ENCODE measurements around the gene HIF3A. TPM values are rescaled to one million over a fixed set of nuclear protein-coding genes. Genes with fewer than 3 reads are reported as not detected.

Gene HIF3A
- total and polyA plus RNA-seq, 2 donors, result 0.66 to 13.1 TPM

DNA sequence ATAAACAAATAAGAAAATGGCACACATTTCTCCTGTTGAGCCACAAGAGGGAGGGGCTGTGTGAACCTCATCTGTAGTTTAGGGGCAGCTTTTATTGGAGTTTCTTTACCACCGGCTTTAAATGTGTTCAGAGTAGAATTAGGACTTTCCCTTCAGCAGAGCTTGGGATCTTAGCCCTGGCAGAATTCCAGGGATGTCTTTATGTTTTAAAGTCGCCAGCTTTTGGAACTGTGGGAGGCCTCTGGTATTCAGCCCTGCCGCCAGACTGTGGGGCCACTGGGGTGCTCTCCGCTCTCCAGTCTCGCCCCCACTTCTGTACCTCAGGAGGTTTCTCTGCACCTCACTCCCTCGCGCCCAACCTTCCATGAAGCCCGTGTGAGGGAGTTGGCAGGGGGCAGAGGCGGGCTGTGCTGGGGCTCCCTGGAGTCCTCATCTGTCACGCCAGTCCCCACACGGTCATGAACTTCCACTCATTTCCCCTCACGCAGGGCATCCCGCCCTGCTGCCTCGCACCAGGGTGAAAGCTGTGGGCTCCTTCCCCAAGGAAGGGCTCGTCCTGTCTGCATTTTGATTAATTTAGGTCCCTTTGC is 85.0 kb downstream of the HIF3A start:
- Histone ChIP-seq H3K9me3 (ENCODE audit: control insufficient read depth in 2 of 2, insufficient read depth in 1 of 2, low read length in 1 of 2) (no peaks in the 10 kb centered on the region), H3K4me1 (ENCODE audit: control insufficient read depth in 2 of 2, insufficient read depth in 2 of 2, low read length in 2 of 2) (no peaks in the 10 kb centered on the region), H3K4me3 (ENCODE audit: low read length in 2 of 2) (no peak overlapping the region), H3K36me3 (ENCODE audit: control insufficient read depth in 2 of 2, insufficient read depth in 2 of 2, low read length in 1 of 2) (peaks cover 55 to 74% of the 10 kb centered on the region in 2 donors), H3K27me3 (ENCODE audit: control insufficient read depth in 2 of 2, insufficient read depth in 1 of 2, low read length in 1 of 2) (no peaks in the 10 kb centered on the region), H3K27ac (ENCODE audit: low read depth in 1 of 2, low read length in 1 of 2) (no peak overlapping the region)
- WGBS, result 98% methylated on average over 15 of the region's 15 CpGs
- no peak for DNase-seq (ENCODE audit: low read depth in 6 of 9, low spot score in 9 of 9)

DNA sequence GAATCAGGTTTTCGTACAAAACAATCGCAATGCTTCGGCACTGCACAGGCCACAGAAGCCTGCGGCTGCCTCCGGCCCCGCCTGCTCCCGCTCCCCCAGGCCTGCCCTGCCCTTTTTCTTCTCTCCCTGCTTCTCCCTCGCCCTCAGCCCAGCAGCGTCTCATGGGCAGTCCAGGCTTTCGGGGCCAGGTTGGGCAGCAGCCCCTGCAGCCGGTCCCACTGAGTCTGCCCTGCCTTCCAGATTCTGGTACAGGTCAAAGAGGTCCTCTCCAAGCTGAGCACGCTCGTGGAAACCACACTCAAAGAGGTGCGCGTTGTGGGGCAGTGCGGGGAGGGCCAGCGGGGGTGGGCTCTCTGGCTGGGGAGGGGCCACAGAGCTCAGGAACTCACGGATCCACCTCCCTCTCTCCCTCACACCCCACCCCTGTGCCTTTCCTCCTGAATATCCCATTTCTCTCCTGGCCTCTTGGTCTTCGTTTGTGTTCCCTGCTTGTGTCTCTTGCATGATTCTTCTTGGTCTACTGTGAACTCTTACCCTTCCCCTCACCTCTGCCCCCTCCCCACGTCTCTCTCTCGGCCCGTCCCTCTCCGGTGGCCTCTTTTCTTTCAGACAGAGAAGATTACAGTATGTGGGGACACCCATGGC is 86.5 kb downstream of the HIF3A start:
- Histone ChIP-seq H3K4me1 (ENCODE audit: control insufficient read depth in 2 of 2, insufficient read depth in 2 of 2, low read length in 2 of 2) (no peaks in the 10 kb centered on the region), H3K9me3 (ENCODE audit: control insufficient read depth in 2 of 2, insufficient read depth in 1 of 2, low read length in 1 of 2) (no peaks in the 10 kb centered on the region), H3K4me3 (ENCODE audit: low read length in 2 of 2) (no peak overlapping the region), H3K27ac (ENCODE audit: low read depth in 1 of 2, low read length in 1 of 2) (no peak overlapping the region), H3K36me3 (ENCODE audit: control insufficient read depth in 2 of 2, insufficient read depth in 2 of 2, low read length in 1 of 2) (peaks cover 62 to 75% of the 10 kb centered on the region in 2 donors), H3K27me3 (ENCODE audit: control insufficient read depth in 2 of 2, insufficient read depth in 1 of 2, low read length in 1 of 2) (no peaks in the 10 kb centered on the region)
- WGBS, result 95% methylated on average over 22 of the region's 23 CpGs
- no peak for DNase-seq (ENCODE audit: low read depth in 6 of 9, low spot score in 9 of 9)

DNA sequence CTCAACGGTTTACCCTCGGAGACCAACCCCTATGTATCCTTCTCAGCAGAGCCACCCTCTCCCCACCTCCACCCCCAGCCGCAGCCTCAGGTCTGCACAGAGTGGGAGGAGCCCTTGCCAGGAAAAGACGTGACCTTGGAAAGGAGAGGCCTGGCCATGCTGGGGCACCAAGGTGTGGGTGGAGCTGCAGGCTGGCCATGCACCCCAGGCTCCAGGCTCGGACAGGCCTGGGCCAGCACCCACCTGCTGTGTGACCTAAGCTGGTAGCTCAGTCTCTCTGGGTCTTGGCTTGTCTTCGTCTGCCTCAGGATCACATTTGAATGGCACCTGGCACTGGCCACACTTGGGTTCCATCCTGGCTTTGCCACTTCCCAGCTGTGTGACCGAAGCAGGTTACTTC is 87.0 kb downstream of the HIF3A start:
- no peaks in the 10 kb centered on the region for H3K4me1 ChIP-seq (ENCODE audit: control insufficient read depth in 2 of 2, insufficient read depth in 2 of 2, low read length in 2 of 2)
- no peak overlapping the region for H3K27ac ChIP-seq (ENCODE audit: low read depth in 1 of 2, low read length in 1 of 2)
- no peak overlapping the region for H3K4me3 ChIP-seq (ENCODE audit: low read length in 2 of 2)
- DNase-seq (ENCODE audit: low read depth in 6 of 9, low spot score in 9 of 9), result no peak
- H3K9me3 ChIP-seq (ENCODE audit: control insufficient read depth in 2 of 2, insufficient read depth in 1 of 2, low read length in 1 of 2), result no peaks in the 10 kb centered on the region
- H3K36me3 ChIP-seq (ENCODE audit: control insufficient read depth in 2 of 2, insufficient read depth in 2 of 2, low read length in 1 of 2), result peaks cover 66 to 76% of the 10 kb centered on the region in 2 donors
- H3K27me3 ChIP-seq (ENCODE audit: control insufficient read depth in 2 of 2, insufficient read depth in 1 of 2, low read length in 1 of 2), result no peaks in the 10 kb centered on the region
- WGBS, result 86% methylated on average over 7 of the region's 7 CpGs

DNA sequence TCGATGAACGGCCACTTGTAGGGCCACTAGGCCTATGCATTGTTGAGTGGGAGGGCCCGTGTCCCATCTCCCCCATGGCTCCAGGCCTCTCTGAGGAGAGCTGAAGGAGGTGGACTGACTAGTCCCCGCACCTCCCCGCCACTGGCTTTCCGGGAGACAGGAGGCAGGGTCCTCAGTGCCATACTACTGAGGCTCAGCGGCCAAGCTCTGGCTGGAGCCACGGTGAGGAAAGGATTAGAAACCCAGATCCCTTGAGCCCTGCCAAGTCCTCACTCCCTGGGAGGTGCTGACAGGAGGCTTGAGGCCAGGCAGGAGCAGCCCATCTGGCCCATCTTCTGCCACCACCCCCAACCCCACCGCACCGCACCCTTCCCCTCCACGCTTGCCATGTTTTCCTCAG is 87.6 kb downstream of the HIF3A start:
- Histone ChIP-seq H3K4me3 (ENCODE audit: low read length in 2 of 2) (no peak overlapping the region), H3K27ac (ENCODE audit: low read depth in 1 of 2, low read length in 1 of 2) (no peak overlapping the region), H3K9me3 (ENCODE audit: control insufficient read depth in 2 of 2, insufficient read depth in 1 of 2, low read length in 1 of 2) (no peaks in the 10 kb centered on the region), H3K4me1 (ENCODE audit: control insufficient read depth in 2 of 2, insufficient read depth in 2 of 2, low read length in 2 of 2) (no peaks in the 10 kb centered on the region), H3K27me3 (ENCODE audit: control insufficient read depth in 2 of 2, insufficient read depth in 1 of 2, low read length in 1 of 2) (no peaks in the 10 kb centered on the region), H3K36me3 (ENCODE audit: control insufficient read depth in 2 of 2, insufficient read depth in 2 of 2, low read length in 1 of 2) (peaks cover 68 to 74% of the 10 kb centered on the region in 2 donors)
- no peak for DNase-seq (ENCODE audit: low read depth in 6 of 9, low spot score in 9 of 9)
- WGBS, result 98% methylated on average over 11 of the region's 11 CpGs

DNA sequence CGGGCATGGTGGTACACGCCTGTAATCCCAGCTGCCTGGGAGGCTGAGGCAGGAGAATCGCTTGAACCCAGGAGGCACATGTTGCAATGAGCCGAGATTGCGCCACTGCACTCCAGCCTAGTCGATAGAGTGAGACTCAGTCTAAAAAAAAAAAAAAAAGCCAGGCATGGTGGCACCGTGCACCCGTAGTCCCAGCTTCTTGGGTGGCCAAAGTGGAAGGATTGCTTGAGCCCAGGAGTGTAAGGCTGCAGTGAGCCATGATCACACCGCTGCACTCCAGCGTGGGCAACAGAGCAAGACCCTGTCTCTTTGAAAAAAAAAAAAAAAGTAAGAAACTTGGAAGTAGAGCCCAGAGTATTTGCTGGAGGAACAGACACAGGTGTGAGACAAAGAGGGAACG is 88.8 kb downstream of the HIF3A start:
- H3K36me3 ChIP-seq (ENCODE audit: control insufficient read depth in 2 of 2, insufficient read depth in 2 of 2, low read length in 1 of 2), result peaks cover 76 to 80% of the 10 kb centered on the region in 2 donors
- 90% methylated on average over 11 of the region's 11 CpGs for WGBS
- no peak overlapping the region for H3K4me3 ChIP-seq (ENCODE audit: low read length in 2 of 2)
- H3K27ac ChIP-seq (ENCODE audit: low read depth in 1 of 2, low read length in 1 of 2), result no peak overlapping the region
- DNase-seq (ENCODE audit: low read depth in 6 of 9, low spot score in 9 of 9), result no peak
- H3K4me1 ChIP-seq (ENCODE audit: control insufficient read depth in 2 of 2, insufficient read depth in 2 of 2, low read length in 2 of 2), result no peaks in the 10 kb centered on the region
- H3K9me3 ChIP-seq (ENCODE audit: control insufficient read depth in 2 of 2, insufficient read depth in 1 of 2, low read length in 1 of 2), result no peaks in the 10 kb centered on the region
- no peaks in the 10 kb centered on the region for H3K27me3 ChIP-seq (ENCODE audit: control insufficient read depth in 2 of 2, insufficient read depth in 1 of 2, low read length in 1 of 2)

DNA sequence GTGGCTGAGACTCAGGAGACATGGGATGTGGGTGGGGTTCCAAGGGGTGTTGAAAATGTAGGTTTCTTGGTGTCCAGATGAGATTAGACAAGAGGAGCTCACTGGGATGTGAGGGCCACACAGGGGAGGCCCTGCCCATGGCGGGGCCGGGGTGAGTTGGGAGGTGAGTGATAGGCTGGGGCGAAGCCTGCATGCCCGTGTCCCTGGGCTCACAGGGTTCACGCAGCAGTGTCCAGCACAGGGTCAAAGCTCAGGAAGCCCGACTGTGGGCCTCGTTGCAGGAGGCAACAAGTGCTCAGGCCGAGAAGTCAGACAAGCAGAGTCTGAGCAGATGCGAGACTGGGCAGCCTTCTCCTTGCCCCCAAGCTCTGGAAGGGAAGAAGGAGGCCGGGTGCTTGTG is 89.3 kb downstream of the HIF3A start:
- Histone ChIP-seq H3K4me1 (ENCODE audit: control insufficient read depth in 2 of 2, insufficient read depth in 2 of 2, low read length in 2 of 2) (no peaks in the 10 kb centered on the region), H3K27ac (ENCODE audit: low read depth in 1 of 2, low read length in 1 of 2) (no peak overlapping the region), H3K9me3 (ENCODE audit: control insufficient read depth in 2 of 2, insufficient read depth in 1 of 2, low read length in 1 of 2) (no peaks in the 10 kb centered on the region), H3K27me3 (ENCODE audit: control insufficient read depth in 2 of 2, insufficient read depth in 1 of 2, low read length in 1 of 2) (no peaks in the 10 kb centered on the region), H3K36me3 (ENCODE audit: control insufficient read depth in 2 of 2, insufficient read depth in 2 of 2, low read length in 1 of 2) (peaks cover 80 to 81% of the 10 kb centered on the region in 2 donors), H3K4me3 (ENCODE audit: low read length in 2 of 2) (no peak overlapping the region)
- DNase-seq (ENCODE audit: low read depth in 6 of 9, low spot score in 9 of 9), result no peak
- 97% methylated on average over 10 of the region's 10 CpGs for WGBS

DNA sequence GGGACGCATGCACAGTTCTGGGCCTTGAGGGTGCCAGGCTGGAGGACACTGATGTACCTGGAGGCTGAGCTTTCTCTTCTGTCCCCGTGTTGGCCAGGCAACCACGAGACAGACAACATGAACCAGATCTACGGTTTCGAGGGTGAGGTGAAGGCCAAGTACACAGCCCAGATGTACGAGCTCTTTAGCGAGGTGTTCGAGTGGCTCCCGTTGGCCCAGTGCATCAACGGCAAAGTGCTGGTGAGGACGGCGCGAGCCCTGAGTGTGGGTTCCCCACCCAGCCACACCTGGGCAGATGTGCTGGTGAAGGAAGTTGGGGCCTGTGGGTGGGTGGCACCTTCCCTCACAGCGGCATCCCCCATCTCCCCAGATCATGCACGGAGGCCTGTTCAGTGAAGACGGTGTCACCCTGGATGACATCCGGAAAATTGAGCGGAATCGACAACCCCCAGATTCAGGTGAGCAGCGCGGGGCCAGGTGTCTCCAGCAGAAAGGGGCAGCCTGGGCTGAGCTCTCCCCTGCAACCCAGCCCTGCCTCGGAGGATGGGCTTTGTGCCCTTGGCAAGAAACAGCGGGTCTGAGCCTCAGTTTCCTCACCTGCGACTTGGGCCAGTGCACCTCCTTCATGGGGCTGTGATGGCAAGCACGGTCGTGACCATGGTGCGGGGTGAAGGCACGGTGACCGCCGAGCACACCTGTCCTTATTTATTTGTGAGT is 90.3 kb downstream of the HIF3A start:
- Histone ChIP-seq H3K27ac (ENCODE audit: low read depth in 1 of 2, low read length in 1 of 2) (no peak overlapping the region), H3K36me3 (ENCODE audit: control insufficient read depth in 2 of 2, insufficient read depth in 2 of 2, low read length in 1 of 2) (peaks cover 80% of the 10 kb centered on the region in 2 donors), H3K27me3 (ENCODE audit: control insufficient read depth in 2 of 2, insufficient read depth in 1 of 2, low read length in 1 of 2) (no peaks in the 10 kb centered on the region), H3K4me3 (ENCODE audit: low read length in 2 of 2) (no peak overlapping the region), H3K4me1 (ENCODE audit: control insufficient read depth in 2 of 2, insufficient read depth in 2 of 2, low read length in 2 of 2) (peaks cover 0 to 1% of the 10 kb centered on the region in 2 donors), H3K9me3 (ENCODE audit: control insufficient read depth in 2 of 2, insufficient read depth in 1 of 2, low read length in 1 of 2) (no peaks in the 10 kb centered on the region)
- no peak for DNase-seq (ENCODE audit: low read depth in 6 of 9, low spot score in 9 of 9)
- WGBS, result 98% methylated on average over 30 of the region's 30 CpGs

DNA sequence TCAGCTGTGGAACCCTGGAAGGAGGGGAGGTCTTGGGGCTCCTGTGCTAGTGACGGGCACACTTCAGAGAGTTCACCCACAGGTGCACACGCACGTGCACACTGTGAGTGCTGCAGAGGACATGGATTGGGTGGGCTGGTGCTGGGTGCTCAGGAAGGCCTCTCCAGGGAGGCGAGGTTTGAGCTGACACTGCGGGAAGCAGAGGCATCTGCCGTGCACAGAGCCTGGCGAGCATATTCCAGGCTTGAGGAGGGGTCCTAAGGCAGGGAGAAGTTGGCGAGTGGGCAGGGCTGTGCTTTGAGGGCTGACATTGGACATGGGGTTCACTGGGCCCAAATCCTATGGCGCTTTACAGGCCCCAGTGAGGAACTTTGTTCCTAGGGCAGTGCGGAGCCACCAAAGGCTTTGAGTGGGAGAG is 90.9 kb downstream of the HIF3A start:
- Histone ChIP-seq H3K4me1 (ENCODE audit: control insufficient read depth in 2 of 2, insufficient read depth in 2 of 2, low read length in 2 of 2) (peaks cover 0 to 3% of the 10 kb centered on the region in 2 donors), H3K36me3 (ENCODE audit: control insufficient read depth in 2 of 2, insufficient read depth in 2 of 2, low read length in 1 of 2) (peaks cover 78 to 84% of the 10 kb centered on the region in 2 donors), H3K4me3 (ENCODE audit: low read length in 2 of 2) (no peak overlapping the region), H3K9me3 (ENCODE audit: control insufficient read depth in 2 of 2, insufficient read depth in 1 of 2, low read length in 1 of 2) (no peaks in the 10 kb centered on the region), H3K27me3 (ENCODE audit: control insufficient read depth in 2 of 2, insufficient read depth in 1 of 2, low read length in 1 of 2) (no peaks in the 10 kb centered on the region), H3K27ac (ENCODE audit: low read depth in 1 of 2, low read length in 1 of 2) (no peak overlapping the region)
- WGBS, result 98% methylated on average over 10 of the region's 10 CpGs
- no peak for DNase-seq (ENCODE audit: low read depth in 6 of 9, low spot score in 9 of 9)
